Activated CD8-positive, alpha-beta T cell treated with anti-CD3 and anti-CD28 coated beads for 36 hours (primary cell): ENCODE results near the gene WDR70. TPM values are rescaled to one million over a fixed set of nuclear protein-coding genes. Genes with fewer than 3 reads are reported as not detected.

Source experiments
- ATAC-seq: fragments of 200-7000 bp; cut with Tn5 transposase; one replicate; pipeline ENCODE4 v1.10.0; 2021; ENCODE audit warnings: mild to moderate bottlenecking, moderate library complexity
- CTCF ChIA-PET: fragments of 350-600 bp; sonication (Branson Sonifier 250); formaldehyde crosslinking; loops from one replicate; lab custom pipeline; 2021; ENCODE audit warnings: antibody characterized with exemption; lab: Charles Lee
- POLR2A ChIA-PET: fragments of 350-600 bp; sonication (Branson Sonifier 250); formaldehyde crosslinking; loops from one replicate; lab custom pipeline; 2021; ENCODE audit warnings: antibody characterized with exemption; lab: Charles Lee
- DNase-seq: peaks from one replicate; pipeline ENCODE4 v3.0.0-alpha.2; 2020
- H3K27ac Mint-ChIP-seq: one replicate; pipeline ENCODE4 v1.8.0; 2021; ENCODE audit warnings: mild to moderate bottlenecking, mixed read lengths
- H3K27me3 Mint-ChIP-seq: one replicate; pipeline ENCODE4 v1.8.0; 2021; ENCODE audit warnings: mixed read lengths
- H3K36me3 Mint-ChIP-seq: one replicate; pipeline ENCODE4 v1.8.0; 2021; ENCODE audit warnings: low read depth, mixed read lengths
- H3K4me1 Mint-ChIP-seq: one replicate; pipeline ENCODE4 v1.8.0; 2021; ENCODE audit warnings: low read depth, mixed read lengths
- H3K4me3 Mint-ChIP-seq: one replicate; pipeline ENCODE4 v1.8.0; 2021; ENCODE audit warnings: mild to moderate bottlenecking, moderate library complexity, mixed read lengths
- H3K9me3 Mint-ChIP-seq: one replicate; pipeline ENCODE4 v1.8.0; 2021; ENCODE audit warnings: mixed read lengths
- intact Hi-C: fragments of 100-400 bp; cut with micrococcal nuclease; formaldehyde crosslinking; loops from one replicate; pipeline ENCODE4 v1.10.0; 2022
- total RNA-seq, 2 experiments: library from RNA; stranded (reverse); gene quantifications; one replicate each; pipeline ENCODE4 v1.2.3, GENCODE V29; 2021
- TF ChIP-seq, protein P1 (sequence below): fragments of 200-600 bp; IDR thresholded peaks from one replicate; pipeline ENCODE4 v1.8.0; 2022; ENCODE audit warnings: antibody characterized with exemption, mild to moderate bottlenecking

The WDR70 gene
- total RNA-seq, 2 experiments from 2014 or later: 30.8 to 32.7 TPM

DNA sequence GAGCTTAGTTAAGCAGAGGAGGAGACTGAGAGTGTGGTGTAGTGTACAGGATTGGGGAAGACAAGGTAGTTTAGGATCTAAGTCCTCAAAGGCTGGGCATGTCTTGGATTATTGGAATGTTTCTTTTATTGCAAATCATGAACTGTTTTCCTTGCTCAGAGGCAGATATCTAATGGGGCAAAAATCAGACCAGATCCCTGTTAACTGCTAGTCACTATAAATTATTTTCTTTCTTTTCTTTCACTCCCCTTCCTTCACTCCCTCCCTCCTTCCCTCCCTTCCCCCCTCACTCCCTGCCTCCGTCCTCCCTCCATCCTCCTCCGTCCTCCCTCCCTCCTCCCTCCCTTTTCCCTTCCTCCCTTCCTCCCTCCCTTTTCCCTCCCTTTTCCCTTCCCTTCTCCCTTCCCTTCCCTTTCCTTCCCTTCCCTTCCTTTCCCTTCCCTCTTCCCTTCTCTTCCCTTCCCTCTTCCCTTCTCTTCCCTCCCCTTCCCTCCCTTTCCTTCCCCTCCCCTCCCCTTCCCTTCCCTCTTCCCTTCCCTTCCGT, 117.9 kb downstream of the WDR70 start:
- peaks cover 40% of the 10 kb centered on the region for H3K36me3 Mint-ChIP-seq
- POLR2A ChIA-PET: no interaction called here
- intact Hi-C loops: no loop called here
- TF ChIP-seq, protein P1, sequence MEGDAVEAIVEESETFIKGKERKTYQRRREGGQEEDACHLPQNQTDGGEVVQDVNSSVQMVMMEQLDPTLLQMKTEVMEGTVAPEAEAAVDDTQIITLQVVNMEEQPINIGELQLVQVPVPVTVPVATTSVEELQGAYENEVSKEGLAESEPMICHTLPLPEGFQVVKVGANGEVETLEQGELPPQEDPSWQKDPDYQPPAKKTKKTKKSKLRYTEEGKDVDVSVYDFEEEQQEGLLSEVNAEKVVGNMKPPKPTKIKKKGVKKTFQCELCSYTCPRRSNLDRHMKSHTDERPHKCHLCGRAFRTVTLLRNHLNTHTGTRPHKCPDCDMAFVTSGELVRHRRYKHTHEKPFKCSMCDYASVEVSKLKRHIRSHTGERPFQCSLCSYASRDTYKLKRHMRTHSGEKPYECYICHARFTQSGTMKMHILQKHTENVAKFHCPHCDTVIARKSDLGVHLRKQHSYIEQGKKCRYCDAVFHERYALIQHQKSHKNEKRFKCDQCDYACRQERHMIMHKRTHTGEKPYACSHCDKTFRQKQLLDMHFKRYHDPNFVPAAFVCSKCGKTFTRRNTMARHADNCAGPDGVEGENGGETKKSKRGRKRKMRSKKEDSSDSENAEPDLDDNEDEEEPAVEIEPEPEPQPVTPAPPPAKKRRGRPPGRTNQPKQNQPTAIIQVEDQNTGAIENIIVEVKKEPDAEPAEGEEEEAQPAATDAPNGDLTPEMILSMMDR: no peak
- CTCF ChIA-PET: interaction anchor here (1.2 kb wide), 1 partner anchor 84 kb away, joined by 3 read pairs; no protein-coding TSS in a partner anchor
- DNase-seq (no peak), ATAC-seq (no peak)
- no peak overlapping the region for H3K4me3 Mint-ChIP-seq
- no peaks in the 10 kb centered on the region for H3K27me3 Mint-ChIP-seq
- no peaks in the 10 kb centered on the region for H3K9me3 Mint-ChIP-seq
- no peak overlapping the region for H3K27ac Mint-ChIP-seq
- peaks cover 3% of the 10 kb centered on the region for H3K4me1 Mint-ChIP-seq

DNA sequence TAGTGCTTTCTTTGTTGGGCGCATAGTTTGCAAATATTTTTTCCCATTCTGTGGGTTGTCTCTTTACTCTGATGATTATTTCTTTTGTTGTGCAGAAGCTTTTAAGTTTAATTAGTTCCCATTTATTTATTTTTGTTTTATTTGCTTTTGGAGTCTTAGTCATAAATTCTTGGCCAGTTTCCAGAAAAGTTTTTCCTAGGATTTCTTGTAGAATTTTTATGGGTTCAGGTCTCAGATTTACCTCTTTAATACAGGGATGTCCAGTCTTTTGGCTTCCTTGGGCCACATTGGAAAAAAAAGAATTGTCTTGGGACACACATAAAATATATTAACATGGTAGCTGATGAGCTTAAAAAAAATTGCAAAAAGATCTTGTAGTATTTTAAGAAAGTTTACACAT, 122.0 kb downstream of the WDR70 start:
- H3K4me3 Mint-ChIP-seq: no peak overlapping the region
- CTCF ChIA-PET: no interaction called here
- H3K27ac Mint-ChIP-seq: no peak overlapping the region
- H3K27me3 Mint-ChIP-seq: no peaks in the 10 kb centered on the region
- peaks cover 3% of the 10 kb centered on the region for H3K9me3 Mint-ChIP-seq
- TF ChIP-seq, protein P1: no peak
- intact Hi-C loops: no loop called here
- H3K4me1 Mint-ChIP-seq: no peaks in the 10 kb centered on the region
- DNase-seq (no peak), ATAC-seq (no peak)
- POLR2A ChIA-PET: no interaction called here
- peaks cover 62% of the 10 kb centered on the region for H3K36me3 Mint-ChIP-seq

DNA sequence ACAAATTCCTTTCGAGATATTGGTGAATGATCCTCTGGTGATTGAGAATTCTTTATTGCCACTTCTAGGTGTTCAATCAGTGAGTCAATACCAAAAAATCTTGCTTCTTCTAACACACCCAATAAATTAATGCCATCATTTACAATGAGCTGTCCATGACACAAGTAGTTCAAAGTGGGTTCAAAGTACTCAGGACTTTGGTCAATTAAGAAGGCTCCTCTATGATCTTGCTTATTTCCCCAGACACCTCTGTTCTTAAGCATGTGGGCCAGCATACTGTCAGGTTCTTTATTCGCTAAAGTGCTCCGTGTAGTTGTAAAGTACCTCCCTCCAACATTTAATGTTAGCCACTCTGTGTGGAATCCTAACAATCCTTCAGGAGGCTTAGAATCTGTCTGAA, 127.1 kb downstream of the WDR70 start:
- H3K36me3 Mint-ChIP-seq: peaks cover 43% of the 10 kb centered on the region
- CTCF ChIA-PET: no interaction called here

DNA sequence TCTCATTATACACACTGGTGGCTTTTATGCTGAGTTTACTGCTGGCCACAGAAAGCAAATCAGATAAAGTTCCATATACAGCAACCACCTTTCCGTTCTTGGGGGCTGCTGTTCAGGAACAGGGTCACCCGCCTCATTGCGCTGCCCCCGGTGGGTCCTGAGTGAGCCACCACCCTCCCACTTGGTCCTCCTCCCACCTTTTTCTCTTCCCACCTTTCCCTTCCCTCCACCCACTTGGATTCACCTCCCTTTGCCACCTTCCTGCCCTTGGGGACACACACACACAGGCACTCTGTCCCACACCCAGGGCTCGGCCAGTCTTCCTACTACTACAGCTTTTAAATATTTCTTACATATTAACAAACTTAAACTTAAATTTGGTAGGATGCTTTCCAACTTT, 127.6 kb downstream of the WDR70 start:
- Mint-ChIP-seq H3K9me3 (peaks cover 3% of the 10 kb centered on the region), H3K36me3 (peaks cover 38% of the 10 kb centered on the region), H3K4me3 (no peak overlapping the region), H3K27me3 (no peaks in the 10 kb centered on the region), H3K4me1 (peaks cover 2% of the 10 kb centered on the region), H3K27ac (no peak overlapping the region)
- intact Hi-C loops: no loop called here
- CTCF ChIA-PET: no interaction called here
- DNase-seq (no peak), ATAC-seq (no peak)
- TF ChIP-seq, protein P1: no peak
- POLR2A ChIA-PET: no interaction called here

More for the DNA sequence above, 127.1 kb downstream of the WDR70 start:
- POLR2A ChIA-PET: no interaction called here
- peaks cover 2% of the 10 kb centered on the region for H3K4me1 Mint-ChIP-seq
- DNase-seq (no peak), ATAC-seq (no peak)
- H3K4me3 Mint-ChIP-seq: no peak overlapping the region
- no peaks in the 10 kb centered on the region for H3K27me3 Mint-ChIP-seq
- H3K27ac Mint-ChIP-seq: no peak overlapping the region
- TF ChIP-seq, protein P1: no peak
- intact Hi-C loops: no loop called here
- H3K9me3 Mint-ChIP-seq: peaks cover 3% of the 10 kb centered on the region

DNA sequence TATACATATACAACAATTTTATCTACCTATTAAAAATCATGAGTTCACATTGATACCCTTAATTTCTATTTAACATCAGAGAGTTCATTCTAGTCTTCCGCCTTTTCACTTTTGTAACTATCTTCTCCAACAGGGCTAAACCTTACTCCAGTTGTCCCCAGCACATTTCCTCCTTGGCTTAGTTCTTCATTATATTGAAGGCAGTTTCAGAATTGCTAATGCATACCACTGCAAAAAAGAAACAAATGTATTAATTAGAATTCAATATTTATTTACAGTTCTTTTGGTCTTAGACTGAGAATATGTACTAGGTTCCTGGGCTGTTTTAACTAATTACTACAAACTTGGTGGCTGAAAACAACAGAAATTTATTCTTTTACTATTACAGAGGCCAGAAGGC, 132.5 kb downstream of the WDR70 start:
- TF ChIP-seq, protein P1: no peak
- DNase-seq (no peak), ATAC-seq (no peak)
- Mint-ChIP-seq H3K4me1 (no peaks in the 10 kb centered on the region), H3K27me3 (no peaks in the 10 kb centered on the region), H3K36me3 (peaks cover 19% of the 10 kb centered on the region), H3K4me3 (no peak overlapping the region), H3K9me3 (no peaks in the 10 kb centered on the region), H3K27ac (no peak overlapping the region)
- ChIA-PET POLR2A (no interaction called here), CTCF (no interaction called here)
- intact Hi-C loops: no loop called here
